Dendritic cell treated with granulocyte-macrophage colony-stimulating factor and Interleukin-4, amounts not matched to agents 40 ng/mL and 50 ng/mL, for 4 days (primary cell): ENCODE measurements around the gene ATP6AP2.
"Not testable (repeated sequence)": the region's sequence is repeated elsewhere in the genome, so short reads cannot be mapped to it uniquely, and the experiment has no call there.

Experiments used
- H3K27ac Mint-ChIP-seq: one replicate; pipeline ENCODE4 v1.8.0; 2022; ENCODE audit warnings: mild to moderate bottlenecking, mixed read lengths
- H3K27me3 Mint-ChIP-seq: one replicate; pipeline ENCODE4 v1.8.0; 2022; ENCODE audit warnings: mild to moderate bottlenecking, mixed read lengths
- H3K36me3 Mint-ChIP-seq: one replicate; pipeline ENCODE4 v1.8.0; 2022; ENCODE audit warnings: low read depth, mixed read lengths
- H3K4me1 Mint-ChIP-seq: one replicate; pipeline ENCODE4 v1.8.0; 2022; ENCODE audit warnings: low read depth, mixed read lengths
- H3K4me3 Mint-ChIP-seq: one replicate; pipeline ENCODE4 v1.8.0; 2022; ENCODE audit warnings: mild to moderate bottlenecking, moderate library complexity, mixed read lengths
- H3K9me3 Mint-ChIP-seq: one replicate; pipeline ENCODE4 v1.8.0; 2022; ENCODE audit warnings: mixed read lengths
- intact Hi-C: fragments of 100-400 bp; cut with micrococcal nuclease; formaldehyde crosslinking; loops from one replicate; pipeline ENCODE4 v1.15.0; 2022

ATP6AP2 gene

GRCh38 chrX:40558590-40558989 is 22.2 kb upstream of the ATP6AP2 start:
- Mint-ChIP-seq H3K4me1 (no peaks in the 10 kb centered on the region), H3K36me3 (no peaks in the 10 kb centered on the region)

GRCh38 chrX:40563784-40564183 is 17.0 kb upstream of the ATP6AP2 start:
- Mint-ChIP-seq H3K9me3 (no peaks in the 10 kb centered on the region), H3K4me3 (no peak overlapping the region), H3K27ac (no peak overlapping the region), H3K27me3 (no peaks in the 10 kb centered on the region), H3K36me3 (no peaks in the 10 kb centered on the region), H3K4me1 (no peaks in the 10 kb centered on the region)
- intact Hi-C loops: no loop called here

More at GRCh38 chrX:40558590-40558989, 22.2 kb upstream of the ATP6AP2 start:
- no peaks in the 10 kb centered on the region for H3K9me3 Mint-ChIP-seq
- no peak overlapping the region for H3K4me3 Mint-ChIP-seq
- H3K27me3 Mint-ChIP-seq: no peaks in the 10 kb centered on the region
- intact Hi-C loops: no loop called here
- no peak overlapping the region for H3K27ac Mint-ChIP-seq

- intact Hi-C loops: no loop called here
These were observed 16.3 kb upstream of the ATP6AP2 start for GRCh38 chrX:40564447-40564846.

GRCh38 chrX:40570346-40571093 is 10.2 kb upstream of the ATP6AP2 start:
- peak overlapping the region; percentile 90 for H3K27ac Mint-ChIP-seq
- H3K4me3 Mint-ChIP-seq: peak overlapping the region; percentile 67
- H3K9me3 Mint-ChIP-seq: no peaks in the 10 kb centered on the region
- intact Hi-C loops: loop anchor here (1.0 kb wide), 1 partner anchor 10 kb away; the partner anchor contains the start of gene ATP6AP2
- peaks cover 25% of the 10 kb centered on the region for H3K4me1 Mint-ChIP-seq
- no peaks in the 10 kb centered on the region for H3K36me3 Mint-ChIP-seq
- no peaks in the 10 kb centered on the region for H3K27me3 Mint-ChIP-seq

More at GRCh38 chrX:40564447-40564846, 16.3 kb upstream of the ATP6AP2 start:
- no peaks in the 10 kb centered on the region for H3K4me1 Mint-ChIP-seq
- no peaks in the 10 kb centered on the region for H3K9me3 Mint-ChIP-seq
- no peaks in the 10 kb centered on the region for H3K36me3 Mint-ChIP-seq
- H3K27ac Mint-ChIP-seq: no peak overlapping the region
- no peaks in the 10 kb centered on the region for H3K27me3 Mint-ChIP-seq
- H3K4me3 Mint-ChIP-seq: no peak overlapping the region

GRCh38 chrX:40571164-40571563 is 9.6 kb upstream of the ATP6AP2 start:
- intact Hi-C loops: loop anchor here (1.0 kb wide), 1 partner anchor 9 kb away; the partner anchor contains the start of gene ATP6AP2
- not testable (repeated sequence) for H3K27me3 Mint-ChIP-seq, H3K9me3 Mint-ChIP-seq, H3K36me3 Mint-ChIP-seq
- H3K4me1 Mint-ChIP-seq: peaks cover 25% of the 10 kb centered on the region
- peak overlapping the region; percentile 90 for H3K27ac Mint-ChIP-seq
- peak overlapping the region; percentile 67 for H3K4me3 Mint-ChIP-seq

- Mint-ChIP-seq H3K36me3 (no peaks in the 10 kb centered on the region), H3K4me3 (no peak overlapping the region), H3K4me1 (peaks cover 25% of the 10 kb centered on the region), H3K27ac (no peak overlapping the region), H3K9me3 (no peaks in the 10 kb centered on the region), H3K27me3 (no peaks in the 10 kb centered on the region)
- intact Hi-C loops: loop anchor here (1.0 kb wide), 1 partner anchor 9 kb away; the partner anchor contains the start of gene ATP6AP2
These were observed 9.2 kb upstream of the ATP6AP2 start for GRCh38 chrX:40571600-40571999.

- H3K9me3 Mint-ChIP-seq: no peaks in the 10 kb centered on the region
- H3K36me3 Mint-ChIP-seq: no peaks in the 10 kb centered on the region
- intact Hi-C loops: no loop called here
- H3K27ac Mint-ChIP-seq: no peak overlapping the region
- H3K4me1 Mint-ChIP-seq: peaks cover 30% of the 10 kb centered on the region
- H3K4me3 Mint-ChIP-seq: no peak overlapping the region
- no peaks in the 10 kb centered on the region for H3K27me3 Mint-ChIP-seq
These were observed 7.0 kb upstream of the ATP6AP2 start for GRCh38 chrX:40573763-40574162.

GRCh38 chrX:40575411-40575810 is 5.4 kb upstream of the ATP6AP2 start:
- H3K27me3 Mint-ChIP-seq, H3K4me3 Mint-ChIP-seq, intact Hi-C loops, H3K36me3 Mint-ChIP-seq, H3K27ac Mint-ChIP-seq, H3K9me3 Mint-ChIP-seq: not testable (repeated sequence)
- peaks cover 26% of the 10 kb centered on the region for H3K4me1 Mint-ChIP-seq

- Mint-ChIP-seq H3K4me1 (peaks cover 19% of the 10 kb centered on the region), H3K4me3 (no peak overlapping the region), H3K36me3 (peaks cover 6% of the 10 kb centered on the region), H3K27me3 (no peaks in the 10 kb centered on the region), H3K9me3 (no peaks in the 10 kb centered on the region), H3K27ac (no peak overlapping the region)
- intact Hi-C loops: no loop called here
These were observed 4.5 kb upstream of the ATP6AP2 start for GRCh38 chrX:40576291-40576690.

- H3K4me3 Mint-ChIP-seq: no peak overlapping the region
- intact Hi-C loops: no loop called here
These were observed 2.6 kb upstream of the ATP6AP2 start for GRCh38 chrX:40578039-40578695.

GRCh38 chrX:40579141-40579540 is 1.6 kb upstream of the ATP6AP2 start:
- Mint-ChIP-seq H3K36me3 (peaks cover 6% of the 10 kb centered on the region), H3K4me1 (peaks cover 25% of the 10 kb centered on the region), H3K9me3 (no peaks in the 10 kb centered on the region), H3K4me3 (no peak overlapping the region), H3K27me3 (no peaks in the 10 kb centered on the region), H3K27ac (peak overlapping the region; percentile 89)
- intact Hi-C loops: no loop called here

More at GRCh38 chrX:40578039-40578695, 2.6 kb upstream of the ATP6AP2 start:
- peaks cover 6% of the 10 kb centered on the region for H3K36me3 Mint-ChIP-seq
- H3K27me3 Mint-ChIP-seq: no peaks in the 10 kb centered on the region
- peaks cover 19% of the 10 kb centered on the region for H3K4me1 Mint-ChIP-seq
- H3K27ac Mint-ChIP-seq: peak overlapping the region; percentile 89
- no peaks in the 10 kb centered on the region for H3K9me3 Mint-ChIP-seq

GRCh38 chrX:40579900-40580536 is 752 bp upstream of the ATP6AP2 start:
- peak overlapping the region; percentile 89 for H3K4me3 Mint-ChIP-seq
- H3K27me3 Mint-ChIP-seq: no peaks in the 10 kb centered on the region
- H3K4me1 Mint-ChIP-seq: peaks cover 26% of the 10 kb centered on the region
- no peaks in the 10 kb centered on the region for H3K9me3 Mint-ChIP-seq
- peak overlapping the region; percentile 89 for H3K27ac Mint-ChIP-seq
- peaks cover 7% of the 10 kb centered on the region for H3K36me3 Mint-ChIP-seq
- intact Hi-C loops: loop anchor here (1.0 to 5.0 kb wide), 3 partner anchors 9 to 64 kb away; no protein-coding TSS in a partner anchor

- H3K4me1 Mint-ChIP-seq: peaks cover 40% of the 10 kb centered on the region
- H3K36me3 Mint-ChIP-seq: peaks cover 13% of the 10 kb centered on the region
- no peaks in the 10 kb centered on the region for H3K9me3 Mint-ChIP-seq
- peak overlapping the region; percentile 89 for H3K4me3 Mint-ChIP-seq
- intact Hi-C loops: loop anchor here (5.0 kb wide), 1 partner anchor 39 kb away; no protein-coding TSS in a partner anchor
- no peaks in the 10 kb centered on the region for H3K27me3 Mint-ChIP-seq
- H3K27ac Mint-ChIP-seq: peak overlapping the region; percentile 89
These were observed 658 bp downstream of the ATP6AP2 start for GRCh38 chrX:40581336-40581920.
